Measurements from ENCODE around the gene ALPI. TPM values are rescaled to one million over a fixed set of nuclear protein-coding genes. Genes with fewer than 3 reads are reported as not detected.

Gene ALPI
- total RNA-seq, 2 experiments from 2014 or later = not detected

GRCh38 chr2:232435805-232436204, 20.1 kb upstream of the ALPI start:
- no peak overlapping the region for H3K27ac ChIP-seq (ENCODE audit: low read depth in 1 of 2, low read length in 2 of 2)
- no peak for ATAC-seq (ENCODE audit: poor library complexity)
- DNase-seq = no peak
- intact Hi-C loops (cut with DNase I, micrococcal nuclease) = loop anchor here in 1 of 2 experiments (5.0 kb wide), 2 partner anchors 86 to 584 kb away; partner anchors contain the start of gene PRSS56
- peaks cover 0 to 6% of the 10 kb centered on the region in 2 experiments for H3K9me3 ChIP-seq (ENCODE audit: control insufficient read depth in 1 of 2, insufficient read depth in 1 of 2, low read length in 2 of 2)
- H3K36me3 ChIP-seq (ENCODE audit: insufficient read depth, low read length) = no peaks in the 10 kb centered on the region
- no peak overlapping the region for H3K4me3 Mint-ChIP-seq
- peaks cover 0 to 2% of the 10 kb centered on the region in 2 experiments for H3K27me3 ChIP-seq (ENCODE audit: control insufficient read depth in 1 of 2, insufficient read depth in 2 of 2, low read length in 2 of 2)
- H3K27me3 Mint-ChIP-seq = peaks cover 3% of the 10 kb centered on the region
- H3K4me1 Mint-ChIP-seq (ENCODE audit: low read depth) = no peaks in the 10 kb centered on the region
- no peaks in the 10 kb centered on the region for H3K9me3 Mint-ChIP-seq
- H3K27ac Mint-ChIP-seq = no peak overlapping the region
- no peak overlapping the region for H3K4me3 ChIP-seq (ENCODE audit: low read length)
- peaks cover 11% of the 10 kb centered on the region for H3K4me1 ChIP-seq (ENCODE audit: insufficient read depth, low read length)
- ChIA-PET POLR2A (no interaction called here), CTCF (no interaction called here)
- no peaks in the 10 kb centered on the region for H3K36me3 Mint-ChIP-seq (ENCODE audit: low read depth)
- TF ChIP-seq CTCF (IDR thresholded peaks at IDR 0.05) = no peak

- no peak overlapping the region for H3K27ac Mint-ChIP-seq
- H3K36me3 ChIP-seq (ENCODE audit: insufficient read depth, low read length) = no peaks in the 10 kb centered on the region
Measured at GRCh38 chr2:232436381-232437194, 19.4 kb upstream of the ALPI start.

GRCh38 chr2:232437195-232437571, 18.8 kb upstream of the ALPI start:
- H3K36me3 Mint-ChIP-seq (ENCODE audit: low read depth) = no peaks in the 10 kb centered on the region
- no peak overlapping the region for H3K27ac Mint-ChIP-seq
- H3K4me3 Mint-ChIP-seq = no peak overlapping the region
- Histone ChIP-seq H3K4me3 (ENCODE audit: low read length) (no peak overlapping the region), H3K9me3 (ENCODE audit: control insufficient read depth in 1 of 2, insufficient read depth in 1 of 2, low read length in 2 of 2) (peaks cover 0 to 6% of the 10 kb centered on the region in 2 experiments), H3K27me3 (ENCODE audit: control insufficient read depth in 1 of 2, insufficient read depth in 2 of 2, low read length in 2 of 2) (peaks cover 0 to 2% of the 10 kb centered on the region in 2 experiments), H3K27ac (ENCODE audit: low read depth in 1 of 2, low read length in 2 of 2) (no peak overlapping the region), H3K36me3 (ENCODE audit: insufficient read depth, low read length) (no peaks in the 10 kb centered on the region), H3K4me1 (ENCODE audit: insufficient read depth, low read length) (peaks cover 11% of the 10 kb centered on the region)
- H3K9me3 Mint-ChIP-seq = no peaks in the 10 kb centered on the region
- intact Hi-C loops (cut with DNase I, micrococcal nuclease) = loop anchor here in 1 of 2 experiments (5.0 kb wide), 2 partner anchors 85 to 585 kb away; partner anchors contain the start of gene PRSS56
- CTCF ChIA-PET = no interaction called here
- TF ChIP-seq CTCF (IDR thresholded peaks at IDR 0.05) = no peak
- no peak for DNase-seq
- H3K4me1 Mint-ChIP-seq (ENCODE audit: low read depth) = no peaks in the 10 kb centered on the region
- H3K27me3 Mint-ChIP-seq = peaks cover 3% of the 10 kb centered on the region
- POLR2A ChIA-PET = no interaction called here
- no peak for ATAC-seq (ENCODE audit: poor library complexity)

More at GRCh38 chr2:232436381-232437194, 19.4 kb upstream of the ALPI start:
- Mint-ChIP-seq H3K36me3 (ENCODE audit: low read depth) (no peaks in the 10 kb centered on the region), H3K9me3 (no peaks in the 10 kb centered on the region), H3K4me1 (ENCODE audit: low read depth) (no peaks in the 10 kb centered on the region), H3K4me3 (no peak overlapping the region), H3K27me3 (peaks cover 3% of the 10 kb centered on the region)
- H3K27ac ChIP-seq (ENCODE audit: low read depth in 1 of 2, low read length in 2 of 2) = no peak overlapping the region
- ChIA-PET POLR2A (no interaction called here), CTCF (no interaction called here)
- H3K9me3 ChIP-seq (ENCODE audit: control insufficient read depth in 1 of 2, insufficient read depth in 1 of 2, low read length in 2 of 2) = peaks cover 0 to 6% of the 10 kb centered on the region in 2 experiments
- ATAC-seq (ENCODE audit: poor library complexity) = no peak
- H3K4me3 ChIP-seq (ENCODE audit: low read length) = no peak overlapping the region
- no peak for DNase-seq
- H3K27me3 ChIP-seq (ENCODE audit: control insufficient read depth in 1 of 2, insufficient read depth in 2 of 2, low read length in 2 of 2) = peaks cover 0 to 2% of the 10 kb centered on the region in 2 experiments
- peaks cover 11% of the 10 kb centered on the region for H3K4me1 ChIP-seq (ENCODE audit: insufficient read depth, low read length)
- intact Hi-C loops (cut with DNase I, micrococcal nuclease) = loop anchor here in 1 of 2 experiments (5.0 kb wide), 2 partner anchors 86 to 584 kb away; partner anchors contain the start of gene PRSS56
- TF ChIP-seq CTCF (IDR thresholded peaks at IDR 0.05) = no peak

Data from CD4-positive, alpha-beta T cell (primary cell).